B cell (primary cell): Measurements from ENCODE around the gene QPCT. TPM values are rescaled to one million over a fixed set of nuclear protein-coding genes. Genes with fewer than 3 reads are reported as not detected.

ENCODE experiments used
- ATAC-seq: fragments of 200-7000 bp; cut with Tn5 transposase; one replicate; pipeline ENCODE4 v1.10.0; 2021; ENCODE audit warnings: low read depth, mild to moderate bottlenecking, moderate number of reproducible peaks, moderate library complexity
- CTCF ChIA-PET: fragments of 350-600 bp; sonication (Branson Sonifier 250); formaldehyde crosslinking; loops from one replicate; lab custom pipeline; 2021; ENCODE audit warnings: antibody characterized with exemption, inconsistent platforms; lab: Charles Lee
- POLR2A ChIA-PET: fragments of 350-600 bp; sonication (Branson Sonifier 250); formaldehyde crosslinking; loops from one replicate; lab custom pipeline; 2021; ENCODE audit warnings: antibody characterized with exemption; lab: Charles Lee
- DNase-seq: peaks from one replicate; pipeline ENCODE4 v3.0.0; 2013
- H2AFZ ChIP-seq: 2 replicates; pipeline ENCODE4 v1.6.1; 2012; ENCODE audit warnings: mild to moderate bottlenecking, low read depth, low read length; ENCODE audit not compliant: insufficient read depth, poor library complexity, severe bottlenecking
- H3K27ac ChIP-seq, 2 donors: 1 replicate in 1 of 2; 2 replicates in 1 of 2; pipeline ENCODE4 v1.5.1; 2012 to 2013; ENCODE audit warnings: low read length in 2 of 2, mild to moderate bottlenecking in 2 of 2, moderate library complexity in 1 of 2
- H3K27me3 ChIP-seq, 4 experiments: fragments of 200-600 bp in 1 of 4; sonication (generic) in 1 of 4; replicated peaks in 1 of 4; 1 replicate in 2 of 4; 2 replicates in 2 of 4; pipeline versions ENCODE4 v1.6.1 to v1.7.0; 2013 to 2016; ENCODE audit warnings: low read length in 3 of 4, mild to moderate bottlenecking in 2 of 4, mixed read lengths in 1 of 4, moderate library complexity in 1 of 4; ENCODE audit not compliant: insufficient read depth in 4 of 4, control insufficient read depth in 3 of 4; ENCODE audit errors: control extremely low read depth in 1 of 4
- H3K36me3 ChIP-seq, 2 experiments: replicated peaks in 1 of 2; 1 replicate in 1 of 2; 2 replicates in 1 of 2; pipeline versions ENCODE4 v1.6.1 to v1.7.1; 2013; ENCODE audit warnings: low read length in 1 of 2; ENCODE audit not compliant: insufficient read depth in 2 of 2, control insufficient read depth in 1 of 2; ENCODE audit errors: control extremely low read depth in 1 of 2, extremely low read depth in 1 of 2
- H3K4me1 ChIP-seq, 2 donors: fragments of 200-600 bp in 1 of 2; sonication (generic) in 1 of 2; 1 replicate in 1 of 2; 2 replicates in 1 of 2; pipeline versions ENCODE4 v1.5.1 to v1.6.1; 2013 to 2017; ENCODE audit warnings: low read length in 2 of 2; ENCODE audit not compliant: control insufficient read depth in 2 of 2, insufficient read depth in 2 of 2
- H3K4me2 ChIP-seq: replicated peaks from 2 replicates; pipeline ENCODE3; 2012; ENCODE audit warnings: mild to moderate bottlenecking, low read depth, low read length; ENCODE audit not compliant: poor library complexity, severe bottlenecking
- H3K4me3 ChIP-seq, 5 experiments: fragments of 200-600 bp in 1 of 5; sonication (generic) in 1 of 5; 1 replicate in 3 of 5; 2 replicates in 2 of 5; pipeline versions ENCODE4 v1.5.1 to v1.7.0; 2011 to 2016; ENCODE audit warnings: low read length in 4 of 5, mild to moderate bottlenecking in 4 of 5, low read depth in 2 of 5, control low read depth in 1 of 5, moderate library complexity in 1 of 5; ENCODE audit not compliant: insufficient read depth in 1 of 5; ENCODE audit errors: control extremely low read depth in 1 of 5, extremely low read depth in 1 of 5
- H3K79me2 ChIP-seq: fragments of 200-600 bp; sonication (generic); one replicate; pipeline ENCODE4 v1.6.0; 2016; ENCODE audit warnings: low read length; ENCODE audit not compliant: control insufficient read depth, insufficient read depth
- H3K9ac ChIP-seq: fragments of 200-600 bp; sonication (generic); 2 replicates; pipeline ENCODE4 v1.6.1; 2017; ENCODE audit warnings: mild to moderate bottlenecking, low read length, moderate library complexity
- H3K9me3 ChIP-seq, 3 donors: one replicate each; pipeline versions ENCODE4 v1.6.1 to v1.7.1; 2013; ENCODE audit warnings: low read length in 2 of 3; ENCODE audit not compliant: control insufficient read depth in 2 of 3, insufficient read depth in 1 of 3; ENCODE audit errors: control extremely low read depth in 1 of 3
- H4K20me1 ChIP-seq: 2 replicates; pipeline ENCODE4 v1.6.0; 2012; ENCODE audit warnings: mild to moderate bottlenecking, low read length; ENCODE audit not compliant: insufficient read depth, control insufficient read depth, poor library complexity, severe bottlenecking
- H3K27ac Mint-ChIP-seq: one replicate; pipeline ENCODE4 v1.8.0; 2021; ENCODE audit warnings: mixed read lengths
- H3K27me3 Mint-ChIP-seq: one replicate; pipeline ENCODE4 v1.8.0; 2021; ENCODE audit warnings: mixed read lengths
- H3K4me1 Mint-ChIP-seq: one replicate; pipeline ENCODE4 v1.8.0; 2021; ENCODE audit warnings: mixed read lengths
- H3K4me3 Mint-ChIP-seq: one replicate; pipeline ENCODE4 v1.8.0; 2021; ENCODE audit warnings: mixed read lengths
- H3K9me3 Mint-ChIP-seq: one replicate; pipeline ENCODE4 v1.8.0; 2022; ENCODE audit warnings: mixed read lengths; ENCODE audit not compliant: insufficient read depth
- EZH2 ChIP-seq: IDR thresholded peaks from 2 replicates; pipeline ENCODE4 v1.6.1; 2012; ENCODE audit warnings: borderline replicate concordance, low read depth, mild to moderate bottlenecking, moderate library complexity, low read length; ENCODE audit not compliant: insufficient read depth, poor library complexity, severe bottlenecking
- WGBS: methylation state at CpG from one replicate; pipeline ENCODE4 v1.1.5; 2013; ENCODE audit warnings: missing lambda C conversion rate; ENCODE audit not compliant: insufficient coverage; 5-methylcytosine and 5-hydroxymethylcytosine counted together
- intact Hi-C: fragments of 100-400 bp; cut with micrococcal nuclease; formaldehyde crosslinking; loops from one replicate; pipeline ENCODE4 v1.10.0; 2022
- polyA plus RNA-seq: library from polyadenylated mRNA; depleted of rRNA; stranded (reverse); fragments of >200 nt; gene quantifications from 2 replicates; pipeline ENCODE4 v1.2.3, GENCODE V29; 2012
- total RNA-seq, 2 donors: library from RNA; stranded (reverse); fragments of 120-200 nt in 1 of 2; gene quantifications; 1 replicate in 1 of 2; 2 replicates in 1 of 2; pipeline versions ENCODE4 v1.2.3 to v1.2.4, GENCODE V29; 2013 to 2022
- TF ChIP-seq, protein P1 (sequence below): fragments of 200-600 bp; IDR thresholded peaks from one replicate; pipeline ENCODE4 v1.8.0; 2022; ENCODE audit warnings: antibody characterized with exemption, mild to moderate bottlenecking

Gene QPCT
- total and polyA plus RNA-seq, 2 donors (not counting 1 experiment from before 2014, with no cell fraction given), result 0.48 to 2.1 TPM

DNA sequence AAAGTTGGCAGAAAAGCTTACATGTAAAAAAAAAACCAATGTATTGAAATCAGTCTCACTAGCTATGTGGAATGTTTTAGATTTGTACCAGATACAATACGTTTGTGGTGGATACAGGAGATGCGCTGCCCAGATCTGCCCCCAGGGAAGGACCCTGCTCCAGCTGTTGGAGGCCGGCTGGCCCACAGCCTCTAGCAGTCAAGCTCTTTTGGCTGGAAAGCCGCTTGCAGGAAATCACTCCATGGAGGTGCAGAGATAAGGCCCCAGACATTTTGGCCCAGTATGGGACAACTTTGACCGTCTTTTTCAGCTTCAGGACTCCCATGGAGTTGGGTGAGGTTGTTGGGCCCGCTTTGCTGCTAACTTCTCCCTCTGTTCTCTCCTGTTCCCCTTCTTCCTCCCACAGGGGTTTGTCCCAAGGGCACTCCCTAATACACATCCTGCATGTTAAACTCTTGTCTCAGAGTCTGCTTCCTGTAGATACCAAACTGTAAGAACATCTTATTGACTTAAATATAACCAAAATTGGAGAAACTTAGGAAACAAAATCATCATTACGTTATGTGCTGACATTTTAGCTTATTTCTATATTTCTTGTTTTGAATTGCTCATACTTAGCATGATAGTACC is 1.7 kb upstream of the QPCT start:
- no peak overlapping the region for H3K9ac ChIP-seq
- H3K27ac Mint-ChIP-seq, result no peak overlapping the region
- peaks cover 10 to 14% of the 10 kb centered on the region in 2 donors for H3K4me1 ChIP-seq
- no peak for TF ChIP-seq EZH2
- TF ChIP-seq, protein P1, sequence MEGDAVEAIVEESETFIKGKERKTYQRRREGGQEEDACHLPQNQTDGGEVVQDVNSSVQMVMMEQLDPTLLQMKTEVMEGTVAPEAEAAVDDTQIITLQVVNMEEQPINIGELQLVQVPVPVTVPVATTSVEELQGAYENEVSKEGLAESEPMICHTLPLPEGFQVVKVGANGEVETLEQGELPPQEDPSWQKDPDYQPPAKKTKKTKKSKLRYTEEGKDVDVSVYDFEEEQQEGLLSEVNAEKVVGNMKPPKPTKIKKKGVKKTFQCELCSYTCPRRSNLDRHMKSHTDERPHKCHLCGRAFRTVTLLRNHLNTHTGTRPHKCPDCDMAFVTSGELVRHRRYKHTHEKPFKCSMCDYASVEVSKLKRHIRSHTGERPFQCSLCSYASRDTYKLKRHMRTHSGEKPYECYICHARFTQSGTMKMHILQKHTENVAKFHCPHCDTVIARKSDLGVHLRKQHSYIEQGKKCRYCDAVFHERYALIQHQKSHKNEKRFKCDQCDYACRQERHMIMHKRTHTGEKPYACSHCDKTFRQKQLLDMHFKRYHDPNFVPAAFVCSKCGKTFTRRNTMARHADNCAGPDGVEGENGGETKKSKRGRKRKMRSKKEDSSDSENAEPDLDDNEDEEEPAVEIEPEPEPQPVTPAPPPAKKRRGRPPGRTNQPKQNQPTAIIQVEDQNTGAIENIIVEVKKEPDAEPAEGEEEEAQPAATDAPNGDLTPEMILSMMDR, result no peak
- H3K27me3 ChIP-seq, result no peaks in the 10 kb centered on the region
- no peak overlapping the region for H3K4me2 ChIP-seq
- ATAC-seq, result no peak
- no peaks in the 10 kb centered on the region for H3K36me3 ChIP-seq
- no peaks in the 10 kb centered on the region for H4K20me1 ChIP-seq
- intact Hi-C loops, result loop anchor here (5.0 kb wide), 1 partner anchor 35 kb away; no protein-coding TSS in a partner anchor
- H3K4me3 ChIP-seq, result no peak overlapping the region
- H3K27me3 Mint-ChIP-seq, result peaks cover 5% of the 10 kb centered on the region
- POLR2A ChIA-PET, result no interaction called here
- no peak overlapping the region for H3K27ac ChIP-seq
- no peaks in the 10 kb centered on the region for H3K9me3 ChIP-seq
- H3K4me3 Mint-ChIP-seq, result no peak overlapping the region
- no peak overlapping the region for H2AFZ ChIP-seq
- no peak for DNase-seq
- H3K79me2 ChIP-seq, result no peaks in the 10 kb centered on the region
- CTCF ChIA-PET, result interaction anchor here (0.7 to 2.1 kb wide), 4 partner anchors 10 to 53 kb away, joined by 4 to 9 read pairs (median 4); no protein-coding TSS in a partner anchor
- peaks cover 18% of the 10 kb centered on the region for H3K4me1 Mint-ChIP-seq
- no peaks in the 10 kb centered on the region for H3K9me3 Mint-ChIP-seq
- 85% methylated on average over 6 of the region's 7 CpGs for WGBS
